GM12878 (cell line): ENCODE results near the gene ST7. TPM values are rescaled to one million over a fixed set of nuclear protein-coding genes. Genes with fewer than 3 reads are reported as not detected.

Experiments used
- ATAC-seq: fragments of 200-7000 bp; cut with Tn5 transposase; 3 replicates; pipeline ENCODE4 v1.9.1; 2020; ENCODE audit warnings: mild to moderate bottlenecking, moderate library complexity
- BruUV-seq: library from RNA; stranded (reverse); fragments of 400-500 nt; replicated peaks from 2 replicates; lab custom pipeline; 2021; lab: Mats Ljungman, UMichigan
- CTCF ChIA-PET: fragments of 300-600 bp; sonication (Branson Sonifier 250); formaldehyde crosslinking; extraction: SDS; loops from one replicate; lab custom pipeline; 2021; ENCODE audit warnings: inconsistent platforms; lab: Yijun Ruan, JAX
- POLR2A ChIA-PET: fragments of 350-600 bp; formaldehyde crosslinking; extraction: SDS; loops from one replicate; lab custom pipeline; 2021; ENCODE audit warnings: inconsistent platforms; lab: Charles Lee
- RAD21 ChIA-PET: fragments of 300-600 bp; sonication (Branson Sonifier 250); formaldehyde crosslinking; loops from one replicate; lab custom pipeline; 2023; ENCODE audit warnings: antibody characterized with exemption; ENCODE audit not compliant: unreplicated experiment; lab: Charles Lee
- SMC1A ChIA-PET: fragments of 300-600 bp; sonication (Branson Sonifier 250); formaldehyde crosslinking; loops from one replicate; lab custom pipeline; 2023; ENCODE audit not compliant: unreplicated experiment, uncharacterized antibody; lab: Charles Lee
- DNase-seq: peaks from one replicate; pipeline ENCODE4 v3.0.0-alpha.2; 2011; ENCODE audit warnings: low read depth, low spot score
- FAIRE-seq: peaks from 3 replicates; lab custom pipeline; 2011; peaks lifted over from hg19 to GRCh38; lab: Jason Lieb, UNC
- H2AFZ ChIP-seq: 2 replicates; pipeline ENCODE4 v1.6.0; 2011; ENCODE audit warnings: low read depth, low read length, control low read depth; ENCODE audit not compliant: control insufficient read depth
- H3K27ac ChIP-seq: 2 replicates; pipeline ENCODE4 v1.5.1; 2011; ENCODE audit warnings: control low read depth; ENCODE audit not compliant: control insufficient read depth, insufficient read depth
- H3K27me3 ChIP-seq, 2 experiments: replicated peaks in 1 of 2; 2 replicates each; pipeline versions ENCODE4 v1.6.0 to v1.6.1; 2011; ENCODE audit warnings: low read length in 1 of 2; ENCODE audit not compliant: control insufficient read depth in 2 of 2, insufficient read depth in 2 of 2
- H3K36me3 ChIP-seq, 2 experiments: 2 replicates each; pipeline ENCODE4 v1.5.1; 2011; ENCODE audit warnings: low read length in 1 of 2; ENCODE audit not compliant: control insufficient read depth in 2 of 2, insufficient read depth in 2 of 2
- H3K4me1 ChIP-seq: 2 replicates; pipeline ENCODE4 v1.6.1; 2011; ENCODE audit warnings: mild to moderate bottlenecking, low read length, moderate library complexity, mixed read lengths; ENCODE audit not compliant: control insufficient read depth, insufficient read depth
- H3K4me2 ChIP-seq: 2 replicates; pipeline ENCODE4 v1.6.0; 2011; ENCODE audit warnings: control low read depth; ENCODE audit not compliant: control insufficient read depth, insufficient read depth
- H3K4me3 ChIP-seq: fragments of 200-600 bp; sonication (generic); 2 replicates; pipeline ENCODE4 v1.5.1; 2016
- H3K79me2 ChIP-seq: 2 replicates; pipeline ENCODE4 v1.6.0; 2011; ENCODE audit warnings: low read length; ENCODE audit not compliant: control insufficient read depth, insufficient read depth
- H3K9ac ChIP-seq: 2 replicates; pipeline ENCODE4 v1.8.0; 2011; ENCODE audit warnings: low read length, control low read depth, mixed read lengths; ENCODE audit not compliant: control insufficient read depth, insufficient read depth
- H3K9me3 ChIP-seq: replicated peaks from 3 replicates; pipeline ENCODE4 v1.5.1; 2011; ENCODE audit warnings: mild to moderate bottlenecking, low read length; ENCODE audit not compliant: control insufficient read depth, insufficient read depth
- H4K20me1 ChIP-seq: 2 replicates; pipeline ENCODE4 v1.6.0; 2011; ENCODE audit not compliant: control insufficient read depth, insufficient read depth
- CEBPB ChIP-seq, 2 experiments: fragments of 150-350 bp in 1 of 2; IDR thresholded peaks; 2 replicates each; pipeline ENCODE4 v1.6.1; 2012 to 2014; ENCODE audit warnings: low read depth in 2 of 2, low read length in 2 of 2, borderline replicate concordance in 1 of 2, inconsistent platforms in 1 of 2
- CEBPZ ChIP-seq: fragments of 150-350 bp; IDR thresholded peaks from 2 replicates; pipeline ENCODE4 v1.6.1; 2016; ENCODE audit warnings: low read depth, low read length
- DPF2 ChIP-seq: fragments of 450-650 bp; IDR thresholded peaks from 2 replicates; pipeline ENCODE4 v1.6.1; 2017; ENCODE audit warnings: mild to moderate bottlenecking
- E2F4 ChIP-seq: IDR thresholded peaks from 2 replicates; pipeline ENCODE4 v1.6.1; 2012; ENCODE audit warnings: low read depth, low read length, improper control_type of control experiment
- FOS ChIP-seq: IDR thresholded peaks from 3 replicates; pipeline ENCODE4 v1.6.1; 2011; ENCODE audit warnings: borderline replicate concordance; ENCODE audit not compliant: insufficient read length; ENCODE audit errors: extremely low read depth
- IRF3 ChIP-seq: fragments of 450-650 bp; IDR thresholded peaks from 2 replicates; pipeline ENCODE4 v1.6.1; 2014; ENCODE audit warnings: mild to moderate bottlenecking
- KAT2A ChIP-seq: conservative IDR thresholded peaks from 2 replicates; pipeline ENCODE4 v1.6.1; 2011; ENCODE audit warnings: low read depth, low read length; ENCODE audit not compliant: control insufficient read depth
- KLF5 ChIP-seq: fragments of 450-650 bp; IDR thresholded peaks from 2 replicates; pipeline ENCODE4 v1.6.1; 2014; ENCODE audit warnings: mild to moderate bottlenecking; ENCODE audit not compliant: partially characterized antibody
- MEF2B ChIP-seq: fragments of 450-650 bp; IDR thresholded peaks from 2 replicates; pipeline ENCODE4 v1.6.1; 2018; ENCODE audit warnings: mild to moderate bottlenecking, moderate library complexity; ENCODE audit not compliant: partially characterized antibody, poor library complexity, severe bottlenecking
- POLR2AphosphoS2 ChIP-seq: IDR thresholded peaks from 2 replicates; pipeline ENCODE4 v1.6.1; 2011; ENCODE audit warnings: low read depth, mild to moderate bottlenecking, low read length, improper control_type of control experiment, moderate library complexity
- POU2F2 ChIP-seq: IDR thresholded peaks from 3 replicates; pipeline ENCODE4 v1.6.1; 2011; ENCODE audit warnings: low read depth, mild to moderate bottlenecking, low read length, borderline replicate concordance
- RAD21 ChIP-seq: IDR thresholded peaks from 2 replicates; pipeline ENCODE4 v1.6.1; 2011; ENCODE audit warnings: mild to moderate bottlenecking, low read depth, low read length, moderate library complexity; ENCODE audit not compliant: insufficient read depth
- SP1 ChIP-seq: IDR thresholded peaks from one replicate; pipeline ENCODE4 v1.6.1; 2011; ENCODE audit warnings: low read depth, low read length
- SUPT20H ChIP-seq: IDR thresholded peaks from 2 replicates; pipeline ENCODE4 v1.6.1; 2011; ENCODE audit warnings: low read depth, mild to moderate bottlenecking, low read length, moderate library complexity, borderline replicate concordance; ENCODE audit not compliant: control insufficient read depth
- TARDBP ChIP-seq: IDR thresholded peaks from 2 replicates; pipeline ENCODE4 v1.6.1; 2016; ENCODE audit warnings: borderline replicate concordance
- TCF7 ChIP-seq: IDR thresholded peaks from 2 replicates; pipeline ENCODE4 v1.6.1; 2014; ENCODE audit warnings: antibody characterized with exemption, borderline replicate concordance
- WGBS: methylation state at CpG from one replicate; pipeline ENCODE4 v1.1.6; 2016; ENCODE audit warnings: low lambda C conversion rate; ENCODE audit not compliant: insufficient replicate concordance, insufficient coverage; ENCODE audit errors: missing lambda C conversion rate; 5-methylcytosine and 5-hydroxymethylcytosine counted together
- in situ Hi-C: fragments of 300-500 bp; cut with MboI; formaldehyde crosslinking; loops from 9 replicates; pipeline ENCODE4 v1.14.3; 2018; ENCODE audit warnings: mixed read lengths
- intact Hi-C: fragments of 100-400 bp; cut with micrococcal nuclease; formaldehyde crosslinking; loops from one replicate; pipeline ENCODE4 v1.14.2; 2022; ENCODE audit not compliant: unreplicated experiment
- polyA plus RNA-seq, 11 experiments: library from polyadenylated mRNA; depleted of rRNA in 4 of 11; unstranded in 6 of 11; stranded (reverse) in 5 of 11; fragments of >200 nt; fragmentation: Nextera tagmentation in 4 of 11; fragmentation: Illumina TruSeq in 1 of 11; extraction: Ambion mirVana in 4 of 11; extraction: Trizol in 1 of 11; gene quantifications; 1 replicate in 1 of 11; 2 replicates in 10 of 11; pipeline versions ENCODE4 v1.2.1 to v1.2.3, GENCODE V29; 2011 to 2016; ENCODE audit warnings: inconsistent platforms in 2 of 11, missing spikeins in 2 of 11, low read depth in 1 of 11
- total RNA-seq, 4 experiments: library from RNA; depleted of rRNA in 3 of 4; stranded (reverse); fragments of >200 nt in 3 of 4; fragmentation: Illumina TruSeq in 1 of 4; extraction: Trizol in 1 of 4; gene quantifications; 2 replicates each; pipeline versions ENCODE4 v1.2.1 to v1.2.3, GENCODE V29; 2013 to 2021

The ST7 gene
- total and polyA plus RNA-seq, 10 of the 15 experiments (the other 5 are each of a cell fraction or from before 2014, with no cell fraction given): 27.7 to 76.4 (median 53.6) TPM

- no peak for TF ChIP-seq E2F4
- TF ChIP-seq, all 136 proteins: peak for 0
Observed at GRCh38 chr7:117208257-117208656, 255.0 kb downstream of the ST7 start (continued).

- BruUV-seq: no TSS peak
- H2AFZ ChIP-seq: no peak overlapping the region
- in situ Hi-C loops: loop anchor here (5.0 kb wide), 1 partner anchor 177 kb away; no protein-coding TSS in a partner anchor
- no peaks in the 10 kb centered on the region for H4K20me1 ChIP-seq
- H3K4me3 ChIP-seq: no peak overlapping the region
- H3K36me3 ChIP-seq: peaks cover 2 to 5% of the 10 kb centered on the region in 2 experiments; a peak in 3 of 4 replicates
- H3K79me2 ChIP-seq: no peaks in the 10 kb centered on the region
- H3K4me2 ChIP-seq: no peak overlapping the region
- no peaks in the 10 kb centered on the region for H3K9me3 ChIP-seq
- POLR2A ChIA-PET: no interaction called here
- DNase-seq (no peak), ATAC-seq (no peak), FAIRE-seq (no peak)
- H3K27ac ChIP-seq: no peak overlapping the region
- intact Hi-C loops: loop anchor here (5.0 kb wide), 2 partner anchors 102 to 507 kb away; no protein-coding TSS in a partner anchor
- H3K4me1 ChIP-seq: no peaks in the 10 kb centered on the region
- H3K9ac ChIP-seq: no peak overlapping the region
- SMC1A ChIA-PET: interaction anchor here (1.5 to 7.2 kb wide), 3 partner anchors 40 to 224 kb away, joined by 3 to 109 read pairs (median 4); no protein-coding TSS in a partner anchor
- no peaks in the 10 kb centered on the region for H3K27me3 ChIP-seq
- RAD21 ChIA-PET: no interaction called here
- WGBS: 87% methylated on average over 4 of the region's 4 CpGs
- CTCF ChIA-PET: interaction anchor here (0.7 to 1.9 kb wide), 4 partner anchors 27 to 439 kb away, joined by 3 to 7 read pairs (median 3); no protein-coding TSS in a partner anchor
- no peak for TF ChIP-seq SP1
- no peak for TF ChIP-seq CEBPB (IDR thresholded peaks at IDR 0.05; ENCODE audit: borderline replicate concordance in 1 of 2, low read depth in 2 of 2, low read length in 2 of 2)
- no peak for TF ChIP-seq KLF5
- TF ChIP-seq MEF2B: no peak
- no peak for TF ChIP-seq CEBPZ
- no peak for TF ChIP-seq IRF3
- no peak for TF ChIP-seq DPF2
- no peak for TF ChIP-seq TCF7
- no peak for TF ChIP-seq POU2F2
- no peak for TF ChIP-seq RAD21
- TF ChIP-seq SUPT20H: no peak
- TF ChIP-seq KAT2A: no peak
- no peak for TF ChIP-seq TARDBP
- TF ChIP-seq POLR2AphosphoS2: no peak
- no peak for TF ChIP-seq FOS
Observed at GRCh38 chr7:117210397-117210796, 257.1 kb downstream of the ST7 start.
